Measurements from ENCODE around the gene PSMB10.

PSMB10 gene

DNA sequence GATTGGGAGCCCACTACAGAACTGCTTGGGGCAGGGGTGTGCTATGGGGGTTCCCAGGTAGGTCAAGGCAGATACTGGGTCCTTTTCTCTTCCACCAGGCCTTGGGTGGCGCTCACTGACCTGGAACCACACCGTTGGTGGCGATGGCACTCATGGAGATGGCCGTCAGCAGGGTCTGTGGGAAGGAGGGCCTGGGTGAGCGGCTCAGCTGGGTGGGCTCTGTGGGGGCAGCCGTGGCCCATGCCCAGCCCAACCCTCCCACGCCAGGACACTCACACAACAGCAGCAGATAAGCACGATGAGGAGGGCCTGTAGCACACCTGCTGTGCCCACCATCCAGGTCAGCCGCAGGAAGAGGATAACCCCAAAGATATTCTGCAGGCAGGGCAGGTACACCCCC lies 21.0 kb upstream of the PSMB10 start:
- Histone ChIP-seq H3K9ac (ENCODE audit: low read depth, low read length, poor library complexity) (no peak overlapping the region), H3K14ac (ENCODE audit: low read length) (no peak overlapping the region), H4K8ac (ENCODE audit: low read depth, low read length) (no peak overlapping the region), H3K27me3 (ENCODE audit: control insufficient read depth in 3 of 3, insufficient read depth in 3 of 3, low read depth in 1 of 3, low read length in 3 of 3) (peaks cover 0 to 2% (median 0%) of the 10 kb centered on the region in 3 experiments), H2AFZ (ENCODE audit: low read length) (no peak overlapping the region), H3K27ac (replicated peaks; ENCODE audit: low read length) (no peak overlapping the region), H2BK120ac (ENCODE audit: low read depth, low read length) (no peak overlapping the region), H3K18ac (ENCODE audit: low read length) (no peak overlapping the region), H4K91ac (ENCODE audit: low read depth, low read length, poor library complexity) (no peak overlapping the region), H3K23ac (ENCODE audit: low read depth, low read length, poor library complexity) (peak overlapping the region; percentile 80), H3K36me3 (replicated peaks in 1 of 2; ENCODE audit: control insufficient read depth in 2 of 2, insufficient read depth in 2 of 2, low read length in 2 of 2) (peaks cover 62 to 74% of the 10 kb centered on the region in 2 donors), H3K4me1 (ENCODE audit: control insufficient read depth in 2 of 2, insufficient read depth in 1 of 2, low read depth in 1 of 2, low read length in 2 of 2) (no peaks in the 10 kb centered on the region), H3K4ac (ENCODE audit: low read length) (peak overlapping the region; percentile 66), H3K9me3 (replicated peaks in 1 of 2; ENCODE audit: control insufficient read depth in 2 of 2, insufficient read depth in 1 of 2, low read depth in 1 of 2, low read length in 2 of 2) (no peaks in the 10 kb centered on the region), H3K4me2 (ENCODE audit: insufficient read depth, low read length, poor library complexity, severe bottlenecking) (no peak overlapping the region), H2BK12ac (ENCODE audit: low read length) (no peak overlapping the region), H2BK5ac (ENCODE audit: low read length) (no peak overlapping the region), H2AK5ac (ENCODE audit: low read depth, low read length) (no peak overlapping the region), H3K79me1 (ENCODE audit: low read depth, low read length) (peaks cover 15% of the 10 kb centered on the region), H2BK15ac (ENCODE audit: low read length) (no peak overlapping the region), H3K4me3 (ENCODE audit: low read length in 2 of 2) (no peak overlapping the region)
- DNase-seq (ENCODE audit: low spot score): no peak
- WGBS, 2 donors (ENCODE audit: extremely low coverage in 2 of 2, insufficient read length in 2 of 2, insufficient replicate concordance in 1 of 2): no CpG with 5 or more reads among the region's 9 CpGs

DNA sequence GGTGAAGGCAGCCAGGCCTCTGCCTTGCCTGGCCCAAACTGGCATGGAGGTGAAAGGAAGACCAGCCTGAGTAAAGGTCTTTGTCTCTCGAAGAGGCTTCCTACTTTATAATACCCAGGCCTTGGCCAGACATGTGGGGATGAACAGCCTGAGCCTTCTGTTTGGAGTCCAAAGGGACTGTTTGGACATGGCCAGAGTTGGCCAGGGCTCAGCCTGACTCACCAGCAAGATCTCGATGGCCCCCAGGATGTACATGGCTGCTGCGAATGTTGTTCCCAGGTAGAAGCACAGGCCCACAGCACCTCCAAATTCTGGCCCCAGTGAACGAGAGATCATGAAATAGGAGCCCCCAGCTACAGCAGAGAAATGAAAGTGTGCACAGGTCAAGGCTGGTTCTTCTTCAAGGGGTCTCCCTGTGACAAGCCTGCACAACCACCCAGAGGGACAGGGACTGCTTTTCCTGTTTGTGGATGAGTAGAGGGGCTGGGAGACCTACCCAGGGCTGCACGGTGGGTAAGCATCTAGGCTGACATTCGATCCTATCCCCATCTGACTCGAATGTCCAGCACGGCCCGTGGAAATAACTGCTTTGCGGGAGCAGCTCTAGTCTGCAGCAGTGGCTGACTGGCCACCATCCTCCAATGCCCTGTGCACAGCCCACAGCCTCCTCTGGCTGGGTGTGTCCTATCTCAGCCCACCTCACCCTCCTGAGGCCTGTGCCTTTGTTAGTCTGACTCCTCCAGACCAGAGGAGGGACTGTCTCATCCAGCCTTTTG lies 18.0 kb upstream of the PSMB10 start:
- Histone ChIP-seq H3K14ac (ENCODE audit: low read length) (no peak overlapping the region), H3K27me3 (ENCODE audit: control insufficient read depth in 3 of 3, insufficient read depth in 3 of 3, low read depth in 1 of 3, low read length in 3 of 3) (no peaks in the 10 kb centered on the region), H3K36me3 (replicated peaks in 1 of 2; ENCODE audit: control insufficient read depth in 2 of 2, insufficient read depth in 2 of 2, low read length in 2 of 2) (peaks cover 61 to 73% of the 10 kb centered on the region in 2 donors), H3K4me1 (ENCODE audit: control insufficient read depth in 2 of 2, insufficient read depth in 1 of 2, low read depth in 1 of 2, low read length in 2 of 2) (no peaks in the 10 kb centered on the region), H2AK5ac (ENCODE audit: low read depth, low read length) (no peak overlapping the region), H2BK120ac (ENCODE audit: low read depth, low read length) (no peak overlapping the region), H3K18ac (ENCODE audit: low read length) (no peak overlapping the region), H3K4me3 (ENCODE audit: low read length in 2 of 2) (no peak overlapping the region), H3K9ac (ENCODE audit: low read depth, low read length, poor library complexity) (no peak overlapping the region), H2BK12ac (ENCODE audit: low read length) (no peak overlapping the region), H2BK15ac (ENCODE audit: low read length) (no peak overlapping the region), H2AFZ (ENCODE audit: low read length) (no peak overlapping the region), H3K4me2 (ENCODE audit: insufficient read depth, low read length, poor library complexity, severe bottlenecking) (no peak overlapping the region), H3K4ac (ENCODE audit: low read length) (no peak overlapping the region), H4K8ac (ENCODE audit: low read depth, low read length) (no peak overlapping the region), H3K9me3 (replicated peaks in 1 of 2; ENCODE audit: control insufficient read depth in 2 of 2, insufficient read depth in 1 of 2, low read depth in 1 of 2, low read length in 2 of 2) (no peaks in the 10 kb centered on the region), H3K27ac (replicated peaks; ENCODE audit: low read length) (no peak overlapping the region), H3K23ac (ENCODE audit: low read depth, low read length, poor library complexity) (peak overlapping the region; percentile 31), H2BK5ac (ENCODE audit: low read length) (no peak overlapping the region), H4K91ac (ENCODE audit: low read depth, low read length, poor library complexity) (no peak overlapping the region), H3K79me1 (ENCODE audit: low read depth, low read length) (peaks cover 13% of the 10 kb centered on the region)
- WGBS, 2 donors (ENCODE audit: extremely low coverage in 2 of 2, insufficient read length in 2 of 2, insufficient replicate concordance in 1 of 2): no CpG with 5 or more reads among the region's 10 CpGs
- no peak for DNase-seq (ENCODE audit: low spot score)

DNA sequence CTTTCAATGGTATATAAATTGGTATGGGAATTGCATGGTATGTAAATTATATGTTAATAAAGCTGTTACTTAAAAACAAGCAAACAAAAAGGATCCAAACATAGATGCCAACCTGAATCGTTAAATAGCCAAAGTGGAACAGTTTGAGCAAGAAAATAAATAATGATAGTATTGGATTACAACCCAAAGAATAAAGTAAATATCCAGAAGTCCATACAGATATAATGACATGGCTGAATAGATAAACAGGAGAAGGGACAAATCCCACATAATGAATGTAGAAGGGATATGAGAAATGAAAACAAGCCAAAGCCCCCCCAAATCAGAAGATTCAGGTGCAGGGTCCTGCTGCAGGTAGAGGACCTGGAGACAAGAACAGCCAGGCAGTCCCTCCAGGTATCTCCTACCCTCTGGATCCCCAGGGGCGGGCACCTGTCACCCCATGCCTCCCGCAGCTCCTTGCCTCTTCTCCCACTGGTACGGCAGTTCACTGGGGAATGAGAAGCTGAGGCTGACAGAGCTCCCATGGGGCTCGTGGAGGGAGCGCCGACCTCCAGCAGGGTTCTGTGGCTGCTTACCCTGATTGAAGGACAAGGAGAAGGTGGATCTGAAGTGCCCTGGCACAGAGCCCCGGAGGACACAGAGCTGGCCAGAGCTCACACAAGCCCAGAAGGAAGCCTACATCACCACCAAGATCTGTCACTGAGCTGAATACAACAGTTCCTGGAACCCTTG lies 17.2 kb upstream of the PSMB10 start:
- Histone ChIP-seq H3K4me1 (ENCODE audit: control insufficient read depth in 2 of 2, insufficient read depth in 1 of 2, low read depth in 1 of 2, low read length in 2 of 2) (no peaks in the 10 kb centered on the region), H2AK5ac (ENCODE audit: low read depth, low read length) (no peak overlapping the region), H2BK15ac (ENCODE audit: low read length) (no peak overlapping the region), H3K27ac (replicated peaks; ENCODE audit: low read length) (no peak overlapping the region), H2BK12ac (ENCODE audit: low read length) (no peak overlapping the region), H2BK120ac (ENCODE audit: low read depth, low read length) (no peak overlapping the region), H4K91ac (ENCODE audit: low read depth, low read length, poor library complexity) (no peak overlapping the region), H3K9me3 (replicated peaks in 1 of 2; ENCODE audit: control insufficient read depth in 2 of 2, insufficient read depth in 1 of 2, low read depth in 1 of 2, low read length in 2 of 2) (no peaks in the 10 kb centered on the region), H2AFZ (ENCODE audit: low read length) (no peak overlapping the region), H3K4me3 (ENCODE audit: low read length in 2 of 2) (no peak overlapping the region), H3K79me1 (ENCODE audit: low read depth, low read length) (peaks cover 12% of the 10 kb centered on the region), H3K18ac (ENCODE audit: low read length) (no peak overlapping the region), H3K14ac (ENCODE audit: low read length) (no peak overlapping the region), H3K4ac (ENCODE audit: low read length) (no peak overlapping the region), H3K9ac (ENCODE audit: low read depth, low read length, poor library complexity) (no peak overlapping the region), H4K8ac (ENCODE audit: low read depth, low read length) (peak overlapping the region; percentile 43), H3K36me3 (replicated peaks in 1 of 2; ENCODE audit: control insufficient read depth in 2 of 2, insufficient read depth in 2 of 2, low read length in 2 of 2) (peaks cover 57 to 75% of the 10 kb centered on the region in 2 donors), H3K27me3 (ENCODE audit: control insufficient read depth in 3 of 3, insufficient read depth in 3 of 3, low read depth in 1 of 3, low read length in 3 of 3) (no peaks in the 10 kb centered on the region), H3K4me2 (ENCODE audit: insufficient read depth, low read length, poor library complexity, severe bottlenecking) (no peak overlapping the region), H2BK5ac (ENCODE audit: low read length) (no peak overlapping the region), H3K23ac (ENCODE audit: low read depth, low read length, poor library complexity) (peak overlapping the region; percentile 80)
- no CpG with 5 or more reads among the region's 8 CpGs for WGBS, 2 donors (ENCODE audit: extremely low coverage in 2 of 2, insufficient read length in 2 of 2, insufficient replicate concordance in 1 of 2)
- DNase-seq (ENCODE audit: low spot score): no peak

DNA sequence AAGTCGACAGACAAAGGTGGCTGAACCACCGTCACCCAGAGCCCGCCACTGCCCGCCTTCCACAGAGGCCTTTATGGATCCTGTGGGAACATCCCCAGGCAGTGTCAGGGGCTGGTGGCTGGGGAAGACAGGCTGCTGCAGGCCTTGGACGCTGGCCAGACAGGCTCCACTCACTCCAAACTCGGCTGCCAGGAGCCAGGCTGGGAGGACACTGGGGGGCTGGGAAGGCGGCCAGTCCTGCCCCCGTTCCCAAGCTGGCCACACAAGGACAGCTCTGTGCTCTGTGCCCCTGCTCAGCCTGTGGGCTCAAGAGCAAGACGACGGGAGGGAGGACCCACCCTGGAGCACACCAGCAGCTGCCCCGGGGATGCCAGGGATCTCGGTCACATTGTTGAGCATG lies 14.8 kb upstream of the PSMB10 start:
- H2AK5ac ChIP-seq (ENCODE audit: low read depth, low read length): no peak overlapping the region
- no peak overlapping the region for H2BK12ac ChIP-seq (ENCODE audit: low read length)
- no CpG with 5 or more reads among the region's 12 CpGs for WGBS, 2 donors (ENCODE audit: extremely low coverage in 2 of 2, insufficient read length in 2 of 2, insufficient replicate concordance in 1 of 2)
- DNase-seq (ENCODE audit: low spot score): no peak
- H3K4me2 ChIP-seq (ENCODE audit: insufficient read depth, low read length, poor library complexity, severe bottlenecking): no peak overlapping the region
- H3K4me3 ChIP-seq (ENCODE audit: low read length in 2 of 2): no peak overlapping the region
- H3K79me1 ChIP-seq (ENCODE audit: low read depth, low read length): peaks cover 12% of the 10 kb centered on the region
- peak overlapping the region; percentile 19 for H2BK5ac ChIP-seq (ENCODE audit: low read length)
- H4K91ac ChIP-seq (ENCODE audit: low read depth, low read length, poor library complexity): no peak overlapping the region
- H3K27me3 ChIP-seq (ENCODE audit: control insufficient read depth in 3 of 3, insufficient read depth in 3 of 3, low read depth in 1 of 3, low read length in 3 of 3): no peaks in the 10 kb centered on the region
- no peak overlapping the region for H3K23ac ChIP-seq (ENCODE audit: low read depth, low read length, poor library complexity)
- H2BK120ac ChIP-seq (ENCODE audit: low read depth, low read length): no peak overlapping the region
- no peak overlapping the region for H3K4ac ChIP-seq (ENCODE audit: low read length)
- no peak overlapping the region for H3K27ac ChIP-seq (replicated peaks; ENCODE audit: low read length)
- H3K9ac ChIP-seq (ENCODE audit: low read depth, low read length, poor library complexity): no peak overlapping the region
- H3K9me3 ChIP-seq (replicated peaks in 1 of 2; ENCODE audit: control insufficient read depth in 2 of 2, insufficient read depth in 1 of 2, low read depth in 1 of 2, low read length in 2 of 2): no peaks in the 10 kb centered on the region
- no peak overlapping the region for H3K14ac ChIP-seq (ENCODE audit: low read length)
- no peaks in the 10 kb centered on the region for H3K4me1 ChIP-seq (ENCODE audit: control insufficient read depth in 2 of 2, insufficient read depth in 1 of 2, low read depth in 1 of 2, low read length in 2 of 2)
- H2AFZ ChIP-seq (ENCODE audit: low read length): no peak overlapping the region
- H3K18ac ChIP-seq (ENCODE audit: low read length): no peak overlapping the region
- no peak overlapping the region for H2BK15ac ChIP-seq (ENCODE audit: low read length)
- H4K8ac ChIP-seq (ENCODE audit: low read depth, low read length): no peak overlapping the region
- H3K36me3 ChIP-seq (replicated peaks in 1 of 2; ENCODE audit: control insufficient read depth in 2 of 2, insufficient read depth in 2 of 2, low read length in 2 of 2): peaks cover 64 to 82% of the 10 kb centered on the region in 2 donors

Data from neuronal stem cell (in vitro differentiated cells).